HT-29 (cell line): ENCODE data around the gene PDLIM1. TPM values are rescaled to one million over a fixed set of nuclear protein-coding genes. Genes with fewer than 3 reads are reported as not detected.
"Not testable (repeated sequence)": the region's sequence is repeated elsewhere in the genome, so short reads cannot be mapped to it uniquely, and the experiment has no call there.

Experiments used
- DNase-seq: peaks from one replicate; pipeline ENCODE4 v3.0.0-alpha.2; 2015; ENCODE audit warnings: low spot score
- total RNA-seq: library from RNA; depleted of rRNA; stranded (reverse); fragments of >200 nt; shearing (Covaris generic); gene quantifications from 2 replicates; pipeline ENCODE4 v1.2.3, GENCODE V29; 2014

Gene PDLIM1
- total RNA-seq, 1 experiment from 2014 or later: 25.3 TPM

DNA sequence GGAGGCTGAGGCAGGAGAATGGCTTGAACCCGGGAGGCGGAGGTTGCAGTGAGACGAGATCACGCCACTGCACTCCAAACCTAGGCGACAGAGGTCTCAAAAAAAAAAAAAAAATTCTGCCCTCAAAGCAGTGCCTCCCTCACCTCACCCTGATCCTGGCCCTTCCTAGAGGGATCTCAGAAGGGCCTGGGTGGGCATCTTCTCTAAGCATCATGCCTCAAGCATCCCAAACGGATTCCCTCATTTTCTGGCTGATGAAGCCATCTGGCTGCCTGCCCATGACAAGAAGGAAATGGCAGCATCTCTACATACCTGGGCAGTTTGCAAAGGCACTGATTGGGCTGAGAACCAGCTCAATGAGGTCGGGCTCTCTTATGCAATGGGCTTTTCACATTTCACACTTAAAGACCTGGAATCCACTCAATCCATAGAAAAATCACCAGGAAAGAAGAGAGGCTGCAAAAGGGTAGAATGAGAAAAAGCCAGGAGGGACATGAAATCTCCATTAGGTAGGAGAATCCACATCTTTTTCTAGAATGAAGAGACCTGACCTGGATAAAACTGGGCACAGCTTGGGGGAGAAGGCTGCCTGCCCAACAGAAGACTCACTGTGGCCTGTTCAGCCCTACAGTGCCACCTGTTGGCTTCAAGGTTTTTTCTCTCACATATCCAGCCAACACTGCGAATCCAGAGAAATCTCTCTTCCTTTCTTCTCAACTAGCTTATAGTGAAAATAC, 48.1 kb downstream of the PDLIM1 start:
- peak; percentile 69 for DNase-seq

DNA sequence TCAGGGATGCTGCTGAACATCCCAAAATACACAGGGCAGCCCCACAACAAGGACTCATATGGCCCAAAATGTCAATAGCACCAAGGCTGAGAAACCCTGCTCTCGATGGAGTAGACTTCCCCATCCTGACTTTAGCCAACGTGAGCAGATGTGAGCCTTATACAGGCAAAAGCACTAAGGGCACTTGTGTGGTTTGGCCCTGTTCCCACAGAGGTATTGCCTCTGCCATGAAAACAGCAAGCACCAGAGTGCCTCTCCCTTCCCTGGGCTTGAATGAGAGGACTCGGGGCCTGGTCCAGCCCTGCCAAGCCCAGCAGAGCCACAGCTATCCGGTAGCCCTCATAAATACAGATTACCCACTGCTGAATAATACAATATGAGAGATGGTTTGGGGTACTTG, 49.3 kb downstream of the PDLIM1 start:
- DNase-seq: no peak

DNA sequence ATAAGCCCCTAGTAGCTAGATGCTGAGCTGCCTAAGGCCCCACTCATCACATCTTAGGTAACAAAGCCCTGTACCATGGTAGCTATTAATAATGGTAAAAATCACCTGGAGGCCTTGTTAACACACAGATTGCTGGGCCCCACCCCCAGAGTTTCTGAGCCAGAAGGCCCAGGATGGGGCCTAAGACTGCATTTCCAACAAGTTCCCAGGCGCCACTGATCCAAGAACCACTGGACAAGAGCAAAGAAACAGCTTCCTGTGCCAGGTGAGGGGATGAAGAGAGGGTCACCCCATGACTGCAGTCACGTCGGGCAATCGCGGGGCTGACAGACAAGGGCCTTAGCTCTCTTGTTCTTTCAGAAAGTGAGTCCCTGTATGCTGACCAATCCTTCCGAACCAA, 50.0 kb downstream of the PDLIM1 start:
- DNase-seq: no peak

DNA sequence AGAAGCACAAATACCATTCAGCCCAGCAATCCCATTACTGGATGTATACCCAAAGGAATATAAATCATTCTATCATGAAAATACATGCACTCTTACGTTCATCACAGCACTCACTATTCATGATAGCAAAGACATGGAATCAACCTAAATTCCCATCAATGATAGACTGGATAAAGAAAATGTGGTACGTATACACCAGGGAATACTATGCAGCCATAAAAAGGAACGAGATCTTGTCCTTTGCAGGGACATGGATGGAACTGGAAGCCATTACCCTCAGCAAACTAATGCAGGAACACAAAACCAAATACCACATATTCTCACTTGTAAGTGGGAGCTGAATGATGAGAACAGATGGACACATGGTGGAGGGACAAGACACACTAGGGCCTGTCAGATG, 50.7 kb downstream of the PDLIM1 start:
- not testable (repeated sequence) for DNase-seq

DNA sequence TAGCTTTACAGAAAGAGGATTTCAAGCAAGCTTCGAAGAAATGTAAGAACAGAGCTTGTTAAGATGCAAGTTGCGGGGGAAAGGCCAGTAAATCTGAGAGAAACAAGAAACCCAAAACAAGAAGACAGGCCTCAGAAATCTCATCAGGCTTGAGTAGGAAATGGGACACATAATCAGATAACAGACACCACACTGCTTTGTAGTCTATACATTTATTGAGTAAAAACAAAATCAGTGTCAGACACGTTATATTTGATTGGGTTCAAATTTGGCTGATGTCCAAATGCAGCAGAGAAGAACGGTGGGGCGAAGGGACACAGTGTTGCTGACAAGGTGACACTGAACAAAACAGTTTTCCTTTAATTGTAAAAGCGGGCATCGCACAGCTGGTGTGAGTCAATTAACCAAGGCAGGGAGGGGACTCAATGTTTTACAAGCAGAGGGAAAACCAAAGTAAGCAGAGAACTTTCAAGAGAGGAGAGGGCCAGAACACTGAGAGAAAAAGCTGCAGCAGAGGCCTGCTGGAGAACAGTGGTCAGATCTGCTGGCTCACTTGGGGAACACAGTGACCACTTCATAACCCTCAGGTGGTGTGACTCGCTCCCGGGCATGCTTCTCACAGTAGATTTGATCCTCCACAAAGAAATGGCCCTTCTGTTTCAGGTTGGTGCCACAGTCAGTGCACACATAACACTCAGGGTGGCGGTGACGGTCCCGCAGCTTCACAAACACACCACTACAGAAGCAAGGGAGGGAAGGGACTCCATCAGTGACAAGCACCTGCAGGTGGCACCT, 53.2 kb downstream of the PDLIM1 start:
- DNase-seq: no peak

DNA sequence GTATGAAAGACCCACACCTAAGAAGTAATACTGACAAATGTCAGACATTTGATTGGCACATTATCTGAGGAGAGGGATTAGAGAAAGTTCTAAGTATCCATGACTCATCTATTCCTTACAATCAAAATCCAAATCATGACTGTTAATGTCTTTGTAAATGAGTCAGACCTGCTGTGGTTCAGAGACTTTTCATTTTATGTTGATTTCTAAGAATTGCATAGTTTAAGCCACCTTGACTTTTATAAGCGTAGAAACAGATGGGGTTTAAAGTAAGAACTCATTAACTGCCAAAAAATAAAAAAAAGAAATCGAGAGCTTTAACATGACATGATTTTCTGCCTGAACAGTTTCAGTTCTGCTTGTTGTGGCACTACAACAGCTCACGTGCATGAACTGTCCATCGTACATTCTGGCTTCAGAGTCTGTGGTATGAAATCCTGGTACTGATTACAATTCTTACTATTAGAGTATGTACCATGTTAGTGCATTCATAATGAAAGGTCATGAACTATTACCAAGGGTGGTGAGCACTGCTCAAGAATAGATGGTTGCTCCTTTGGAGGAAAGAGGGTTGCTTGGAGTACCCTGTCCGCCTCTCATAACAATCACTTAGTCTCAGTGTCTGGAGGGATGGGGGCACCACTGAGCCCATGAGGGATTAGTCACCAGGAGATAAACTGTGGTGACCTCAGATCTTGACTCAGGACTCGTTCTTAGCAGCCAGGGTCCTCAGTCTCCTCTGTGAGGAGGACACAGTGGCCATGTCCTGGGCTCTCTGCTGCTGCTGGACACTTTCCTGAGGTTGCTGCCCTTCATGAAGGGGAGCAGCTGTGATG, 54.5 kb downstream of the PDLIM1 start:
- DNase-seq: no peak

DNA sequence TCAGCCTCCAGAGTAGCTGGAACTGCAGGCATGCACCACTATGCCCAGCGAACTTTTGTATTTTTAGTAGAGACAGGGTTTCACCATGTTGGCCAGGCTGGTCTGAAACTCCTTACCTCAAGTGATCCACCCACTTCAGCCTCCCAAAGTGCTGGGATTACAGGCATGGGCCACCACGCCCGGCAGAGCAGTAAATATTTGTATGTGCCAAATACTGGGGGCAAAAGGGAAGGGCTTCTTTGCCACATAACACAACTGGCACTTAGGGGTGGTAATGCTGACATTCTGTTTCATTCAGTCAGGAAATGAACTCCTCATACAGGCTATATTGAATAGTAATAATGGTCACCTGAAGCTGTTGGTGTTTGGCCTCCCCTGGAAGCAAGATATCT, 55.1 kb downstream of the PDLIM1 start:
- DNase-seq: no peak

DNA sequence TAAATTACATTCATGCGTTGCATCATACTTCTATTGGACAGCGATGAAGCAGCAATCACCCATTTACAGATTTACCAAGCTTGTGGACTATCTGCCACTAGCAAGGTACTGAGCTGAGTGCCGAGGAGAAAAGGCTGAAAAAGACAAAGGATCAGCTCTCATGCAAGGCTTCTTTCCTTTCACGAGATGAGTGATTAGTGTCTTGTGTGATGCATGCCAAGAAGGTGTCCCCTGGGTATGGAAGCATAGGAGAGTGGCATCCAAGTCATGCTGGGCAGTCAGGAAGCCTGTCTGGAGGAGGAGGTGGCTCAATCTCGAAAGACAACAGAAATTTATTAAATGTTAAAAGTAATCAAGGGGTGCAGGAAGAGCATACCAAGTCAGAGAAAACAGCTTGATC, 55.9 kb downstream of the PDLIM1 start:
- no peak for DNase-seq

DNA sequence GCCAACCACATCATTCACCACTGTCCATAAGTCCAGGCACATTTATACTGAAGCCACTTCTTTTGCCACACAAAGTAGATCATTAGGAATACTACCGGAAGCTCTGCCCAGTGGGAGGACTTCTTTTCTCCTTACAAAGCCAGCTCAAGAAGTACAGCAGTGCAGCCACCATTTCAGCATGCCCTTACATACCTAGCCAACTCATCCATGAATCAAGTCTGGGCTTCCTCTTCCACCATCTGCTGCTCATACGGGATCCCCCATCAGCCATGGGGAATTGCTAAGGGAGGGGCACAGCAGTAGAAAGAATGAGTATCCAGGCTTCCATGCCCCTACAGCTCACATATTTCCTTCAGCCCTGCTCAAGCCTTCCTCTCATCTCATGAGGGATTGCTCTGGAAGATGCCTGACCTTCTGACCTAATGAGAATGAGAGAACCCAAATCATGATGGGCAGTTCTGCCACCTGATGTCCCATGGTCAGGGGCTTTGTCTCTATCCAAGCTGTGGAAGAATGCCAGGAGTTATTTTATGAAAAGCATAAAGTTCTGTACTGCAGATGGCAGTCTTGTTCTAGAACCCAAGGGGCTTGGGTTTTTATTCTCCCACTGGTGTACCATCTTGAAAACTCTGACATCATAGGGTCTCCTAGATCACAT, 57.3 kb downstream of the PDLIM1 start:
- DNase-seq: no peak

DNA sequence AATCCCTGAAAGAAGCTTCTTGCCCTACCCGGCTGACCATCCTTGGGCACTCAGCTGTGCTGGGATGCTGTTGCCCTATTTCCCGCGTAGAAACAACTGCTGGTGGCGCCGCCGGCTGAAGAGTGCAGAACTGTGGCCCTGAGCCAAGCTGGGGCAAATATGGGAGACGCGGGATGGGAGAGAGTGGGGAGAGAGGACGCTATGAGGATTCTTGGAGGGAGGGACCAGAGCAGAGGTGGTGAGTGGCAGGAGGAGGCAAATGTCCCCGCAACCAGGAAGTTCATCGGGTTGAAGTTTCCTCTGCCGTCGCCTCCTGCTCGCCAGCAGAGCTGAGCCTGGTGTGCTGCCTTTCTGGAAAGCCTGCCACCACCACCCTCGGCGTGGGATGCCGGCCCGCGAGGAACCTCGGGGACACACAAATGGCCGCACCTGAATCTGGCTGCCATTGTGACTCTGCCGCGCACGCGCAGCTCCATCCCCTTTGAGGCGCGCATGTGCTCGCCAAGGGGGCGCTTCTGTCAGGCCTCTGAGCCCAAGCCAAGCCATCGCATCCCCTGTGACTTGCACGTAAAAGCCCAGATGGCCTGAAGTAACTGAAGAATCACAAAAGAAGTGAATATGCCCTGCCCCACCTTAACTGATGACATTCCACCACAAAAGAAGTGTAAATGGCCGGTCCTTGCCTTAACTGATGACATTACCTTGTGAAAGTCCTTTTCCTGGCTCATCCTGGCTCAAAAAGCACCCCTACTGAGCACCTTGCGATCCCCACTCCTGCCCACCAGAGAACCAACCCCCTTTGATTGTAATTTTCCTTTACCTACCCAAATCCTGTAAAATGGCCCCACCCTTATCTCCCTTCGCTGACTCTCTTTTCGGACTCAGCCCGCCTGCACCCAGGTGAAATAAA, 59.9 kb downstream of the PDLIM1 start:
- DNase-seq: not testable (repeated sequence)

DNA sequence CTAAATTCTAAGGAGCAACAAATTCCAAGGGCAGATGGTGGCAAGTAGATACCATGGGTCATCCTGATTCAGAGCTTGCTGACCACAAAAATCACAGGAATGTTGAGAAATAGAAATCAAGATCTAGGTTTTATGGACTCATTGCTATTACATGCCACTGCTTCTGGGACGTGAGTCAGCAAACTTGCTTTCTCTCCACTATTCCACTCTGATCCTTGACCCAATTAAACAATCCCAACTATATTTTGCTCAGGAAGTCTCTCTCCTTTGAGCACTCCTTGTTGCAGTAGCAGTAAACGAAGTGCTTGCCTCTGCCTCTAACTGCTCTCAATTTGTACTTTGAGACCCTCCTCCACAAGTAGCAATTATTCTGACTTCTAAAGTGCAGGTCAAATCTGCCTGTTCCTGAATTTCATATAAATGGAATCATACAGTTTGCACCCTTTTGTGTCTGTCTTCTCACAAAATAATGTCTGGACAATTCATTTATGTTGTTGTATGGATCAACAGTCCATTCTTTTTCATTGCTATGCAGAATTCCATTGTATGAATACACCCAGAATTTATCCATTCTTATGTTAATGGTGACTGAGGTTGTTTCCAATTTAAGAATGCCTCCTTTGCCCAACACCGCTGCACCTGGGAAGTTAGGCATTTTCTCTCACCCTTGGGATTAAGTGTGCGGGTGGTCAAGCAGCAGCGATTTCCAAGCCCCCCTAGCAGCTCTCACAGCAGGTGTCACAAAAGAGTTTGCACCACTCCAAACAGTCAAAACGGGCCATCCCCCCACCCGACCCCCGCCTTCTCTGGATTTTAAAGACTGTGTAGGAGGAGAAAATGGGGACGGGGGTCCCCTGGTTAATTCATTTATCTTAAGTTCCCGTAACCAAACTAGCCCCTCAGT, 60.8 kb downstream of the PDLIM1 start:
- DNase-seq: peak; percentile 49

DNA sequence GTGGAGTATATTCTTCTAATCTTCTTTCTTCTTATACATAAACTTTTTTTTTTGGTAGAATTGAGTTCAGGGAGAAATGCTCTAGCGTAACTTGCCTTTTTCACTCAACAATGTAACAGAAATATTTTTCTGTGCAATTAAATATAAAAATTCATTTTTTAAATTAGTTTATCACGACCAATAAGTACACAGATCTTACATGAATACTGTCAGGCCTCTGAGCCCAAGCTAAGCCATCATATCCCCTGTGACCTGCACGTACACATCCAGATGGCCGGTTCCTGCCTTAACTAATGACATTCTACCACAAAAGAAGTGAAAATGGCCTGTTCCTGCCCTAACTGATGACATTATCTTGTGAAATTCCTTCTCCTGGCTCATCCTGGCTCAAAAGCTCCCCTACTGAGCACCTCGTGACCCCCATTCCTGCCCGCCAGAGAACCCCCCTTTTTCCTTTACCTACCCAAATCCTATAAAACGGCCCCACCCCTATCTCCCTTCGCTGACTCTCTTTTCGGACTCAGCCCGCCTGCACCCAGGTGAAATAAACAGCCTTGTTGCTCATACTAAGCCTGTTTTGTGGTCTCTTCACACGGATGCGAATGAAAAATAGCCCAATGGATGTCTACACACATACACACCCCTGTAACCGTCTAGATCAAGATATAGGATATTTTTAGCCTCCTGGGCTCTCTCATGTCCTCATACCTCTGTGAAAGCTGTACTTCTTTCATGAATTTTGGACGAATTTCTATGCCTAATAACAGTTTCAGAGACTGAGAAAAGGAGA, 61.7 kb downstream of the PDLIM1 start:
- not testable (repeated sequence) for DNase-seq

DNA sequence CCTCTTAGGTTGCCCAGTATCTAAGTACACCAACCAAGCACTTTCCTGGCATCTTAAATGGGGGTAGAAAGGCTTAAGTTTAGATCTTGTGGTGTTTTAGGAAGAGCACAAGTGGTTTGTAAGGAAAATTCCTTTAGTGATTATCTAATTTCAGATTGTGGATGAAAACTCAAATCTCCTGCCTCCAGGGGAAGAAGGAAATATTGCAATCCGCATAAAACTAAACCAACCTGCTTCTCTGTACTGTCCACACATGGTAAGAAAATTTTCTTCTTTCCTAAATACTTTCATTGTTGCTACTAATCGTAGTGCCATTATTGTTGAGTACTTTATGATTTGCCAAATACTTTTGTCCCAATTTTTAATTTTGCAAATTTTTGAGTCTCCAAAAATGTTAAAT, 65.7 kb downstream of the PDLIM1 start:
- no peak for DNase-seq

DNA sequence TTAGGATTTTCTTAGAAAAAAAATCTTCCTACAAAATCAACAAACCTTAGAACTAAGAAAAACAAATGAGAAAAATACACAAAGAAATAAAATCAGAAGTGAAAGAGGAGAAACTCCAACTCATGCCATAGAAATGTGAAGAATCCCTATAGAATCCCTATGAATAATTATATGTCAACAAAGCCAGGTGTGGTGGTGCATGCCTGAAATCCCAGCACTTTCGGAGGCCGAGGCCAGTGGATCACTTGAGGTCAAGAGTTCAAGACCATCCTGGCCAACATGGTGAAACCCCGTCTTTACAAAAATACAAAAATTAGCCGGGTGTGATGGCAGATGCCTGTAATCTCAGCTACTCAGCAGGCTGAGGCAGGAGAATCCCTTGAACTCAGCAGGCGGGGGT, 69.7 kb downstream of the PDLIM1 start:
- no peak for DNase-seq

DNA sequence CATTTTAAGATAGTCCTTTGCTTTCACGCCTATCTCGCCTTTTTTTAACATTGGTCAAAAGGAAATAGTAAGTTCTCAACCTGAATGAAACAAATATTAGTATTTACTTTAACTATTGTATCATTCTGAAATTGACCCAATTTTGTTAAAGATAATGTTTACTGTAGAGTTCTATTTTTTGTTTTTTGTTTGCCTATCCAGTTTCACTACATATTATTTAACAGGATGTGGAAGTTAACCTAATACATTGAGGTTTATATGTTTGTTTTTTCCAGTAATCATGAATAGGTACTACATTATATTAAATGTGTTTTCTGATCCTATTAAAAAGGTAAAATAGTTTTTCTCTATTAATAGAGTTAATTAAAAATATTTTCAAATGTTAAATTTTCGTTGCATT, 70.3 kb downstream of the PDLIM1 start:
- DNase-seq: no peak

DNA sequence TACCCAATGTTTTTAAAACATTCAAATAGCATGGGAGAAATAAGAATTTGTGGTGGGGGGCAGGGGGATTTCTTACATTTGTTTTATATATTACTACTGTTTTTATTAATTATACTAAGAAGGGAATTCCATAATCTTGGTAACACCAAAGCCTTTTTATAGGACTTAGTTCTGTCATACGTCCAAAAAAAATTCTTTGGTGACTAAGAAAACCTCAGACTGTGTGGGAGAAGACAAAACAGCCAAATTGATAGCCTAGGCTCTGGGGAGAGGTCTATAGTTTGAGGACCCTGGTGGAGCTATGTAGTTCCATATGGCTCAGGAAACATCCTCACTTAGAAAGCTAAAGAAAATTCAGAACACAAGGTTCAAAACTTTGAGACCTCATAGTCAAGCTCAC, 73.3 kb downstream of the PDLIM1 start:
- no peak for DNase-seq

DNA sequence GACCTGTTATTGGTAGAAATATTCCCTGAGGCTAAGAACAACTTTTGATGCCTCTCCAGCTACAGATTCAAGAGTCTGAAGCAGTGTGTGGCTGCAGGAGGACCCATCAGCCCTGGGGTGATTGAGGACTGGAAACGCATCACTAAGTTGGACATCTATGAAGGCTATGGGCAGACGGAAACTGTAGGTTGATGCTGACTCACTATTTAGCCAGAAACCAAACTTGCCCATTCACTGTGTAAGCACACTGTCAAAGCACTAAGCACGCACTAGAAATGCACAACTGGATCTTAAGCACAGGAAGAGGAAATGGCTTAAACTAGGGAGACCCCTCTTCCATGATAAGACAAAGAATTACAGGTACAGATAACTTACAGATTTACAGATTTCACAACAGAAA, 76.0 kb downstream of the PDLIM1 start:
- DNase-seq: no peak

DNA sequence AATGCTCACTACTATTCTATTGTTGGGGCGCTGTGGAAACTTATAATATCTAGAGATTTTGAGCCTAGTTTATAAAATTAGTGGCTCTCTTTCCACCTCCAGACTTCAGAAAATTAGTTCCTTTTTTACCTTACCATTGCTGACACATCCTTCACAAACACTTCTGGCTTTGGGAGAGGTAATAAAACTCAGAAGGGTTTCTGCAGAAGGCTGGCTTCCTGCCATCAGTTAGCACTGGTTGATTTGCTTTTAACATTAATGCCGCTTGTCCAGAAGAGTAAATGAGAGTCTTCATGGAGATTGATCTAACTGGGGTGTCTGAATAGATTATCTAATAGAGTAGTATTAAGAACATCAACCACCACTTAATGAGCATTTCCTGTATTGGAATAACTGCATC, 76.4 kb downstream of the PDLIM1 start:
- DNase-seq: no peak
